GM12801 (cell line): ENCODE measurements around the gene HNRNPK.

Experiments
- CTCF ChIP-seq: IDR thresholded peaks from one replicate; pipeline ENCODE4 v1.5.1; 2011; ENCODE audit warnings: control low read depth; ENCODE audit not compliant: insufficient read length; ENCODE audit errors: extremely low read depth

HNRNPK gene

GRCh38 chr9:83964973-83965349 is 15.1 kb downstream of the HNRNPK start:
- TF ChIP-seq CTCF, result no peak

- TF ChIP-seq CTCF, result no peak
Measured at GRCh38 chr9:83962165-83962564, 17.9 kb downstream of the HNRNPK start.

- TF ChIP-seq CTCF, result no peak
Measured at GRCh38 chr9:83960991-83961390, 19.0 kb downstream of the HNRNPK start.

GRCh38 chr9:83959061-83959460 is 21.0 kb downstream of the HNRNPK start:
- TF ChIP-seq CTCF, result no peak

- TF ChIP-seq CTCF, result no peak
Measured at GRCh38 chr9:83957248-83957513, 22.8 kb downstream of the HNRNPK start.

GRCh38 chr9:83956436-83957247 is 23.4 kb downstream of the HNRNPK start:
- no peak for TF ChIP-seq CTCF

GRCh38 chr9:83956086-83956435 is 24.0 kb downstream of the HNRNPK start:
- no peak for TF ChIP-seq CTCF
